Stomach (tissue), 9 donors: ENCODE data around the gene ZSWIM3. TPM values are rescaled to one million over a fixed set of nuclear protein-coding genes. Genes with fewer than 3 reads are reported as not detected.
A peak's percentile ranks its signal among the peaks of the same experiment; 100 is the strongest.

ENCODE experiments used
- DNase-seq, 2 donors: peaks; one replicate each; pipeline versions ENCODE4 v3.0.0 to v3.0.0-alpha.2; 2013 to 2019
- H3K27ac ChIP-seq, 5 donors: fragments of 200-600 bp in 4 of 5; sonication (generic) in 4 of 5; one replicate each; pipeline ENCODE4 v1.5.1; 2013 to 2019; ENCODE audit warnings: mild to moderate bottlenecking in 1 of 5, moderate library complexity in 1 of 5
- H3K27me3 ChIP-seq, 3 donors: fragments of 200-600 bp; sonication (generic); one replicate each; pipeline ENCODE4 v1.5.1; 2017 to 2019; ENCODE audit warnings: mixed run types in 1 of 3
- H3K36me3 ChIP-seq, 4 donors: fragments of 200-600 bp; sonication (generic); 1 replicate in 3 of 4; 2 replicates in 1 of 4; pipeline ENCODE4 v1.5.1; 2016 to 2019
- H3K4me1 ChIP-seq, 4 donors: fragments of 200-600 bp; sonication (generic); one replicate each; pipeline ENCODE4 v1.5.1; 2016 to 2019
- H3K4me3 ChIP-seq, 4 donors: fragments of 200-600 bp; sonication (generic) in 3 of 4; one replicate each; pipeline ENCODE4 v1.5.1; 2016 to 2019; ENCODE audit warnings: mild to moderate bottlenecking in 1 of 4
- H3K9me3 ChIP-seq, 4 donors: fragments of 200-600 bp; sonication (generic); one replicate each; pipeline ENCODE4 v1.5.1; 2016 to 2019
- CTCF ChIP-seq, 7 experiments: fragments of 450-650 bp in 4 of 7; fragments of 200-600 bp in 3 of 7; sonication (generic) in 3 of 7; IDR thresholded peaks; one replicate each; pipeline ENCODE4 v1.5.1; 2016 to 2019; ENCODE audit warnings: antibody characterized with exemption in 7 of 7, control low read depth in 2 of 7, mild to moderate bottlenecking in 1 of 7
- EP300 ChIP-seq: sonication (generic); formaldehyde crosslinking; IDR thresholded peaks from one replicate; pipeline ENCODE4 v1.6.1; 2017; ENCODE audit warnings: antibody characterized with exemption
- POLR2A ChIP-seq, 4 donors: fragments of 450-650 bp; IDR thresholded peaks; one replicate each; pipeline ENCODE4 v1.6.1; 2016; ENCODE audit warnings: antibody characterized with exemption in 4 of 4, control low read depth in 2 of 4, mild to moderate bottlenecking in 1 of 4, moderate library complexity in 1 of 4
- POLR2AphosphoS5 ChIP-seq, 3 donors: sonication (generic); formaldehyde crosslinking; IDR thresholded peaks; one replicate each; pipeline ENCODE4 v1.6.1; 2016; ENCODE audit warnings: antibody characterized with exemption in 3 of 3
- WGBS, 5 donors: extraction: QIAGEN DNeasy Blood & Tissue Kit in 3 of 5; methylation state at CpG; one replicate each; pipeline versions ENCODE4 v1.1.5 to v1.1.7; 2013 to 2018; 5-methylcytosine and 5-hydroxymethylcytosine counted together
- intact Hi-C: fragments of 100-400 bp; cut with DNase I; formaldehyde crosslinking; loops from one replicate; pipeline ENCODE4 v1.15.1; 2023; ENCODE audit warnings: low total_unique reads
- polyA plus RNA-seq, 3 donors: library from polyadenylated mRNA; stranded (reverse); fragments of 200-250 nt; gene quantifications; one replicate each; pipeline ENCODE4 v1.2.3, GENCODE V29; 2013
- total RNA-seq, 5 donors: library from RNA; depleted of rRNA; stranded (reverse); fragments of >200 nt; gene quantifications; one replicate each; pipeline versions ENCODE4 v1.1.0 to v1.2.3, GENCODE V29; 2014 to 2016
- donor health status: healthy with polysubstance abuse.
- donor health status: Bipolar disorder and iron deficiency.
- donor health status: healthy.

ZSWIM3 gene
- total and polyA plus RNA-seq, 8 donors = 0.87 to 2.3 (median 1.8) TPM; not detected in 1

DNA sequence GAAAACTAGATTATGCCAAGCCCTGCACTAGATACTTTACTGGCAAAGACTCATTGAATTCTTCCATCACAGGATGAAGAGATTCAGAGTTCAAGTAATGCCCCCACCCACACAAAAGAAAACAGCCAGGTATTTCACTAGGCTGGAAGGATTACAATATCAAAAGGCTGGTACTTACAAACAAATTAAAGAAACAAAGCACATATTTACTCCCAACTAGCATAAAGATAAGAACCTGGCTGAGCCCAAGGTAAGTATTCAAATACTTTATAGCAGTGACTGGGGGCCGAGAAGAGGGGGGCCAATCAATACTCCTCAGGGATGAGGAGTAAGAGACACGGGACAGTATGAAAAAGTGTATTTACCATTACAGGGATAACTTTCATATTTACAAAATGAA lies 3.9 kb upstream of the ZSWIM3 start:
- H3K27me3 ChIP-seq = no peaks in the 10 kb centered on the region
- H3K9me3 ChIP-seq = no peaks in the 10 kb centered on the region
- 21 to 51% (median 30%) methylated on average over 2 of the region's 2 CpGs for WGBS, 5 donors
- intact Hi-C loops = no loop called here
- H3K4me3 ChIP-seq = no peak overlapping the region
- no peak for TF ChIP-seq CTCF (IDR thresholded peaks at IDR 0.05)
- no peak for TF ChIP-seq POLR2AphosphoS5 (IDR thresholded peaks at IDR 0.05)
- TF ChIP-seq EP300 = no peak
- TF ChIP-seq POLR2A (IDR thresholded peaks at IDR 0.05) = no peak
- H3K27ac ChIP-seq = no peak overlapping the region
- H3K36me3 ChIP-seq = peaks cover 4 to 61% (median 40%) of the 10 kb centered on the region in 4 donors
- peaks cover 30 to 60% (median 52%) of the 10 kb centered on the region in 4 donors for H3K4me1 ChIP-seq
- DNase-seq = no peak

DNA sequence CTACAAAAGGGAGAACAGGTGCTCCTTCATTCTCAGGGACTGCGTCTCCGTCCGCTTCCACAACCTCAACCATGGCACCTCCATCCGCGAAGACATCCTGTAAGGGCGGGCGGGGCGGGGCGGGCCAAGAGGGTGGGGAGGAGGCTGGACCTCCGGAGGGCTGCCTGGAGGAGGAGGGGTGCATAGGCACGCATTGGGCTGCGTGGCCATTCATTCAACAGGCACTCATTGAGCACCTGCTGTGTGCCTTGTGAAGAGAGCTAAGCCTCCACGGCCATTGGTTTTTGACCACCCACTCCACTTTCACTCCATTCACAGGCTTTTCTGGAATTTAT lies 435 bp downstream of the ZSWIM3 start:
- WGBS, 5 donors = 9 to 21% (median 12%) methylated on average over 3 to 13 of the region's 13 CpGs
- no peaks in the 10 kb centered on the region for H3K27me3 ChIP-seq
- intact Hi-C loops = no loop called here
- H3K36me3 ChIP-seq = peaks cover 0 to 21% (median 13%) of the 10 kb centered on the region in 4 donors
- peak overlapping the region; percentile 81 to 93 (median 84) for H3K27ac ChIP-seq
- no peak for DNase-seq
- H3K4me1 ChIP-seq = peaks cover 30 to 69% (median 56%) of the 10 kb centered on the region in 4 donors
- peak overlapping the region; percentile 75 to 97 (median 89) for H3K4me3 ChIP-seq
- no peaks in the 10 kb centered on the region for H3K9me3 ChIP-seq
- TF ChIP-seq EP300 = no peak
- no peak for TF ChIP-seq POLR2AphosphoS5 (IDR thresholded peaks at IDR 0.05)
- no peak for TF ChIP-seq CTCF (IDR thresholded peaks at IDR 0.05)
- no peak for TF ChIP-seq POLR2A (IDR thresholded peaks at IDR 0.05)

GRCh38 chr20:45859916-45860315 lies 2.5 kb downstream of the ZSWIM3 start:
- Histone ChIP-seq H3K9me3 (no peaks in the 10 kb centered on the region), H3K36me3 (peaks cover 0 to 2% (median under 1%) of the 10 kb centered on the region in 4 donors), H3K4me1 (peaks cover 25 to 48% (median 38%) of the 10 kb centered on the region in 4 donors), H3K27me3 (no peaks in the 10 kb centered on the region), H3K4me3 (no peak overlapping the region), H3K27ac (no peak overlapping the region)
- no peak for TF ChIP-seq POLR2A (IDR thresholded peaks at IDR 0.05)
- TF ChIP-seq CTCF (IDR thresholded peaks at IDR 0.05) = no peak
- TF ChIP-seq POLR2AphosphoS5 (IDR thresholded peaks at IDR 0.05) = no peak
- no peak for TF ChIP-seq EP300
- DNase-seq = no peak
- intact Hi-C loops = no loop called here
- WGBS, 5 donors = 87 to 94% (median 93%) methylated on average over 3 to 5 of the region's 5 CpGs

- WGBS, 5 donors = 52 to 70% (median 64%) methylated on average over 7 of the region's 7 CpGs
- H3K27me3 ChIP-seq = no peaks in the 10 kb centered on the region
- intact Hi-C loops = no loop called here
- no peak for DNase-seq
- no peak overlapping the region for H3K4me3 ChIP-seq
- TF ChIP-seq POLR2AphosphoS5 (IDR thresholded peaks at IDR 0.05) (no peak), CTCF (IDR thresholded peaks at IDR 0.05) (no peak), EP300 (no peak), POLR2A (IDR thresholded peaks at IDR 0.05) (no peak)
- no peaks in the 10 kb centered on the region for H3K36me3 ChIP-seq
- peak overlapping the region in 2 of 5 donors; percentile 30 to 38 for H3K27ac ChIP-seq
- H3K9me3 ChIP-seq = no peaks in the 10 kb centered on the region
- peaks cover 17 to 40% (median 30%) of the 10 kb centered on the region in 4 donors for H3K4me1 ChIP-seq
Measured at GRCh38 chr20:45860560-45861220, 3.3 kb downstream of the ZSWIM3 start.
